ENCODE measurements around the gene BRD1. TPM values are rescaled to one million over a fixed set of nuclear protein-coding genes. Genes with fewer than 3 reads are reported as not detected.

BRD1 gene
- total RNA-seq, 1 donor from 2014 or later, result 32.5 TPM

- Histone ChIP-seq H3K9me3 (peaks cover 27 to 76% of the 10 kb centered on the region in 2 donors), H3K36me3 (peaks cover 0 to 9% of the 10 kb centered on the region in 2 donors), H3K4me1 (no peaks in the 10 kb centered on the region), H3K27ac (no peak overlapping the region), H3K27me3 (no peaks in the 10 kb centered on the region), H3K4me3 (no peak overlapping the region)
- TF ChIP-seq, protein P1, sequence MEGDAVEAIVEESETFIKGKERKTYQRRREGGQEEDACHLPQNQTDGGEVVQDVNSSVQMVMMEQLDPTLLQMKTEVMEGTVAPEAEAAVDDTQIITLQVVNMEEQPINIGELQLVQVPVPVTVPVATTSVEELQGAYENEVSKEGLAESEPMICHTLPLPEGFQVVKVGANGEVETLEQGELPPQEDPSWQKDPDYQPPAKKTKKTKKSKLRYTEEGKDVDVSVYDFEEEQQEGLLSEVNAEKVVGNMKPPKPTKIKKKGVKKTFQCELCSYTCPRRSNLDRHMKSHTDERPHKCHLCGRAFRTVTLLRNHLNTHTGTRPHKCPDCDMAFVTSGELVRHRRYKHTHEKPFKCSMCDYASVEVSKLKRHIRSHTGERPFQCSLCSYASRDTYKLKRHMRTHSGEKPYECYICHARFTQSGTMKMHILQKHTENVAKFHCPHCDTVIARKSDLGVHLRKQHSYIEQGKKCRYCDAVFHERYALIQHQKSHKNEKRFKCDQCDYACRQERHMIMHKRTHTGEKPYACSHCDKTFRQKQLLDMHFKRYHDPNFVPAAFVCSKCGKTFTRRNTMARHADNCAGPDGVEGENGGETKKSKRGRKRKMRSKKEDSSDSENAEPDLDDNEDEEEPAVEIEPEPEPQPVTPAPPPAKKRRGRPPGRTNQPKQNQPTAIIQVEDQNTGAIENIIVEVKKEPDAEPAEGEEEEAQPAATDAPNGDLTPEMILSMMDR (IDR thresholded peaks at IDR 0.05), result no peak
- no peak for DNase-seq (ENCODE audit: low spot score in 2 of 2)
- intact Hi-C loops (cut with DNase I), result no loop called here
Measured at GRCh38 chr22:49869086-49869830, 41.6 kb upstream of the BRD1 start.

- Histone ChIP-seq H3K36me3 (peaks cover 0 to 9% of the 10 kb centered on the region in 2 donors), H3K4me1 (no peaks in the 10 kb centered on the region), H3K4me3 (no peak overlapping the region), H3K27me3 (no peaks in the 10 kb centered on the region), H3K27ac (no peak overlapping the region), H3K9me3 (peaks cover 20 to 72% of the 10 kb centered on the region in 2 donors)
- DNase-seq (ENCODE audit: low spot score in 2 of 2), result no peak
- TF ChIP-seq, protein P1 (IDR thresholded peaks at IDR 0.05), result no peak
- intact Hi-C loops (cut with DNase I), result no loop called here
Measured at GRCh38 chr22:49867303-49868265, 39.9 kb upstream of the BRD1 start.

GRCh38 chr22:49866646-49867045, 39.0 kb upstream of the BRD1 start:
- Histone ChIP-seq H3K27ac (no peak overlapping the region), H3K4me1 (no peaks in the 10 kb centered on the region), H3K27me3 (no peaks in the 10 kb centered on the region), H3K36me3 (peaks cover 0 to 9% of the 10 kb centered on the region in 2 donors), H3K9me3 (peaks cover 20 to 66% of the 10 kb centered on the region in 2 donors), H3K4me3 (no peak overlapping the region)
- intact Hi-C loops (cut with DNase I), result no loop called here
- DNase-seq (ENCODE audit: low spot score in 2 of 2), result no peak
- TF ChIP-seq, protein P1 (IDR thresholded peaks at IDR 0.05), result no peak

- Histone ChIP-seq H3K27ac (no peak overlapping the region), H3K4me1 (no peaks in the 10 kb centered on the region), H3K36me3 (peaks cover 0 to 9% of the 10 kb centered on the region in 2 donors), H3K27me3 (no peaks in the 10 kb centered on the region), H3K4me3 (no peak overlapping the region), H3K9me3 (peaks cover 20 to 61% of the 10 kb centered on the region in 2 donors)
- intact Hi-C loops (cut with DNase I), result no loop called here
- TF ChIP-seq, protein P1 (IDR thresholded peaks at IDR 0.05), result no peak
- no peak for DNase-seq (ENCODE audit: low spot score in 2 of 2)
Measured at GRCh38 chr22:49866134-49866533, 38.5 kb upstream of the BRD1 start.

DNA sequence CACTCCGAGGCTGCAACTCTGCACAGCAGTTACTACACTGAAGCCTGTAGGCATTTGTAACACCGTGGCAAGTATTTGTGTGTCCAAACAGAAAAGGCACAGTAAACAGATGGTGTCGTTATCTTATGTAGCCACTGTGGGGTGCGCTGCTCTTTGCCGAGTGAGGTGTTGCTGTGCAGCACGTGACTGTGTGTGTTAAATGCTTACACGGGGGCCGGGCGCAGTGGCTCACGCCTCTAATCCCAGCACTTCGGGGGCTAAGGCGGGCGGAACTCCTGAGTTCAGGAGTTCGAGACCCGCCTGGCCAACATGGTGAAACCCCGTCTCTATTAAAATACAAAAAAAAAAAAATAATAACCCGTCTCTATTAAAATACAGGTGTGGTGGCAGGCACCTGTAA, 37.5 kb upstream of the BRD1 start:
- intact Hi-C loops (cut with DNase I), result no loop called here

More for the DNA sequence above, 37.5 kb upstream of the BRD1 start:
- Histone ChIP-seq H3K36me3 (peaks cover 0 to 9% of the 10 kb centered on the region in 2 donors), H3K9me3 (peaks cover 20 to 54% of the 10 kb centered on the region in 2 donors), H3K27me3 (no peaks in the 10 kb centered on the region), H3K4me3 (no peak overlapping the region), H3K27ac (no peak overlapping the region), H3K4me1 (no peaks in the 10 kb centered on the region)
- TF ChIP-seq, protein P1 (IDR thresholded peaks at IDR 0.05), result no peak
- DNase-seq (ENCODE audit: low spot score in 2 of 2), result no peak

Measured in ascending aorta (tissue), 2 donors.